ENCODE data around the gene FRMD4B.

The FRMD4B gene

GRCh38 chr3:69178082-69178481 is 207.8 kb downstream of the FRMD4B start:
- Histone ChIP-seq H3K27ac (ENCODE audit: low read depth, low read length) (no peak overlapping the region), H3K4ac (ENCODE audit: low read depth, low read length) (no peak overlapping the region), H2AK5ac (ENCODE audit: low read length) (no peak overlapping the region), H3K9ac (ENCODE audit: low read length) (no peak overlapping the region), H3K4me3 (ENCODE audit: low read depth, low read length) (no peak overlapping the region), H3K4me1 (ENCODE audit: control insufficient read depth in 1 of 2, insufficient read depth in 2 of 2, low read length in 2 of 2) (peaks cover 9 to 13% of the 10 kb centered on the region in 2 experiments), H4K91ac (ENCODE audit: low read depth, low read length) (no peak overlapping the region), H2BK12ac (ENCODE audit: low read length) (no peak overlapping the region), H4K12ac (ENCODE audit: low read depth, low read length) (no peak overlapping the region), H3K36me3 (ENCODE audit: control insufficient read depth in 1 of 2, insufficient read depth in 2 of 2, low read length in 2 of 2) (peaks cover 18 to 35% of the 10 kb centered on the region in 2 experiments), H3K4me2 (ENCODE audit: low read length) (no peak overlapping the region), H3K27me3 (ENCODE audit: insufficient read depth, low read length) (no peaks in the 10 kb centered on the region), H4K8ac (ENCODE audit: low read depth, low read length) (no peak overlapping the region), H2BK120ac (ENCODE audit: insufficient read depth, low read length, poor library complexity) (no peak overlapping the region), H3K14ac (ENCODE audit: low read length) (no peak overlapping the region), H3K9me3 (ENCODE audit: insufficient read depth, low read depth, low read length) (no peaks in the 10 kb centered on the region), H2AFZ (ENCODE audit: insufficient read depth, low read length, poor library complexity) (no peak overlapping the region), H3K79me2 (ENCODE audit: control insufficient read depth, insufficient read depth, low read length, poor library complexity) (no peaks in the 10 kb centered on the region), H3K23ac (ENCODE audit: low read length) (no peak overlapping the region), H3K79me1 (ENCODE audit: low read length) (peaks cover 5% of the 10 kb centered on the region), H2BK5ac (ENCODE audit: low read depth, low read length, poor library complexity) (no peak overlapping the region), H3K18ac (ENCODE audit: low read length) (no peak overlapping the region)
- WGBS (ENCODE audit: extremely low coverage, insufficient coverage, insufficient read length) = no CpG with 5 or more reads among the region's 4 CpGs
- DNase-seq = no peak

DNA sequence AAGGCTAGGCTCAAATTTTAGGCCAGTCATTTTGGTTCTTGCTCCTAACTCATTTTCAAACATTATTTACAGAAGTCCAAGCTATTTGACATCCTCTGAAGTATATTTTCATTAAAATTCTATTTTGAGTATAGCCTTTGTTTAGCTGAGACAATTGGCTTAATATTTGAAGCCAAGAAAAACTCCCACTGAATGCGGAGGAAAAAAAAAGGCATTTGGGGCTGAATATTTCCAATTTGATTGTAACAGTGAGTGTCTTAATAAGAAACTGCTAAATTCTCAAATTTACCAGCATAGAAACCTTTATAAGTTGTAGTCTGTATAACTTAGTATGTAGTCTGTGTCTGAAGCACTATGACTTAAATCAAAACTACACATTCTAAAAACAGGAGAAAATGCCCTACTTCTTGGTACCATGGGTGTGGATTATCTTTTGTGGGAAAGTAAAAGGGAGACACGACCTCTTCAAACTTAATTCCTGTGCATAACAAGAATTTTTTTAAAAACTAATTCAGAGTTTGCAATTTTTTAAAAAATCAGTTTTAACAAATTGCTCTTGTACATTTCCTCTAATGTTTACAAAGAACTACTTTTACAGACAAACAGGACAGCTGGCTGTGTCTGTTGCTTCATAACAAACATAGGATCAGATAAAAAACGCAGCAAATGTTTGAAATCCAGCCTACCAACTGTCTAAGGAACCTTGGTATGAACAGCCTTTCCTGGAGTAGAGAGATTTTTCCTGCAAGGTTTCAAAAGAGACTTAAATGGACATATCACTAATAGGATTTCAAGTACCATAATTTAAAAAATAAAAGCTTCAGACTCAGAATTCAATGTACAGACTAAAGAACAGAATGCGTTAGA is 210.8 kb downstream of the FRMD4B start:
- no CpG with 5 or more reads among the region's 4 CpGs for WGBS (ENCODE audit: extremely low coverage, insufficient coverage, insufficient read length)
- Histone ChIP-seq H3K4me1 (ENCODE audit: control insufficient read depth in 1 of 2, insufficient read depth in 2 of 2, low read length in 2 of 2) (peaks cover 2 to 5% of the 10 kb centered on the region in 2 experiments), H3K18ac (ENCODE audit: low read length) (no peak overlapping the region), H3K9me3 (ENCODE audit: insufficient read depth, low read depth, low read length) (no peaks in the 10 kb centered on the region), H3K9ac (ENCODE audit: low read length) (no peak overlapping the region), H3K27ac (ENCODE audit: low read depth, low read length) (no peak overlapping the region), H2BK5ac (ENCODE audit: low read depth, low read length, poor library complexity) (no peak overlapping the region), H2AFZ (ENCODE audit: insufficient read depth, low read length, poor library complexity) (no peak overlapping the region), H3K23ac (ENCODE audit: low read length) (no peak overlapping the region), H3K14ac (ENCODE audit: low read length) (no peak overlapping the region), H3K79me2 (ENCODE audit: control insufficient read depth, insufficient read depth, low read length, poor library complexity) (no peaks in the 10 kb centered on the region), H3K4ac (ENCODE audit: low read depth, low read length) (no peak overlapping the region), H2BK120ac (ENCODE audit: insufficient read depth, low read length, poor library complexity) (no peak overlapping the region), H3K79me1 (ENCODE audit: low read length) (no peaks in the 10 kb centered on the region), H4K8ac (ENCODE audit: low read depth, low read length) (no peak overlapping the region), H3K27me3 (ENCODE audit: insufficient read depth, low read length) (no peaks in the 10 kb centered on the region), H3K4me3 (ENCODE audit: low read depth, low read length) (no peak overlapping the region), H2AK5ac (ENCODE audit: low read length) (no peak overlapping the region), H2BK12ac (ENCODE audit: low read length) (no peak overlapping the region), H4K12ac (ENCODE audit: low read depth, low read length) (no peak overlapping the region), H4K91ac (ENCODE audit: low read depth, low read length) (no peak overlapping the region), H3K36me3 (ENCODE audit: control insufficient read depth in 1 of 2, insufficient read depth in 2 of 2, low read length in 2 of 2) (peaks cover 8 to 29% of the 10 kb centered on the region in 2 experiments), H3K4me2 (ENCODE audit: low read length) (no peak overlapping the region)
- peak; percentile 21 to 74 for DNase-seq

- Histone ChIP-seq H3K27me3 (ENCODE audit: insufficient read depth, low read length) (no peaks in the 10 kb centered on the region), H3K27ac (ENCODE audit: low read depth, low read length) (no peak overlapping the region), H2BK120ac (ENCODE audit: insufficient read depth, low read length, poor library complexity) (no peak overlapping the region), H3K23ac (ENCODE audit: low read length) (no peak overlapping the region), H4K12ac (ENCODE audit: low read depth, low read length) (no peak overlapping the region), H3K79me2 (ENCODE audit: control insufficient read depth, insufficient read depth, low read length, poor library complexity) (no peaks in the 10 kb centered on the region), H3K14ac (ENCODE audit: low read length) (no peak overlapping the region), H4K91ac (ENCODE audit: low read depth, low read length) (no peak overlapping the region), H2AK5ac (ENCODE audit: low read length) (no peak overlapping the region), H4K8ac (ENCODE audit: low read depth, low read length) (no peak overlapping the region), H3K18ac (ENCODE audit: low read length) (no peak overlapping the region), H3K4me3 (ENCODE audit: low read depth, low read length) (no peak overlapping the region), H2BK12ac (ENCODE audit: low read length) (no peak overlapping the region), H3K9ac (ENCODE audit: low read length) (no peak overlapping the region), H3K36me3 (ENCODE audit: control insufficient read depth in 1 of 2, insufficient read depth in 2 of 2, low read length in 2 of 2) (peaks cover 7 to 26% of the 10 kb centered on the region in 2 experiments), H2AFZ (ENCODE audit: insufficient read depth, low read length, poor library complexity) (no peak overlapping the region), H3K4me1 (ENCODE audit: control insufficient read depth in 1 of 2, insufficient read depth in 2 of 2, low read length in 2 of 2) (peaks cover 2 to 5% of the 10 kb centered on the region in 2 experiments), H3K4ac (ENCODE audit: low read depth, low read length) (no peak overlapping the region), H2BK5ac (ENCODE audit: low read depth, low read length, poor library complexity) (no peak overlapping the region), H3K9me3 (ENCODE audit: insufficient read depth, low read depth, low read length) (no peaks in the 10 kb centered on the region), H3K4me2 (ENCODE audit: low read length) (no peak overlapping the region), H3K79me1 (ENCODE audit: low read length) (no peaks in the 10 kb centered on the region)
- DNase-seq = no peak
- WGBS (ENCODE audit: extremely low coverage, insufficient coverage, insufficient read length) = no CpG with 5 or more reads among the region's 2 CpGs
Observed at GRCh38 chr3:69174445-69174844, 211.4 kb downstream of the FRMD4B start.

- no peak overlapping the region for H4K91ac ChIP-seq (ENCODE audit: low read depth, low read length)
- no peak for DNase-seq
- H3K4me1 ChIP-seq (ENCODE audit: control insufficient read depth in 1 of 2, insufficient read depth in 2 of 2, low read length in 2 of 2) = no peaks in the 10 kb centered on the region
Observed at GRCh38 chr3:69172058-69172457, 213.8 kb downstream of the FRMD4B start.

More at GRCh38 chr3:69172058-69172457, 213.8 kb downstream of the FRMD4B start:
- Histone ChIP-seq H2AFZ (ENCODE audit: insufficient read depth, low read length, poor library complexity) (no peak overlapping the region), H2BK5ac (ENCODE audit: low read depth, low read length, poor library complexity) (no peak overlapping the region), H3K14ac (ENCODE audit: low read length) (no peak overlapping the region), H3K9me3 (ENCODE audit: insufficient read depth, low read depth, low read length) (no peaks in the 10 kb centered on the region), H3K27me3 (ENCODE audit: insufficient read depth, low read length) (no peaks in the 10 kb centered on the region), H3K18ac (ENCODE audit: low read length) (no peak overlapping the region), H3K36me3 (ENCODE audit: control insufficient read depth in 1 of 2, insufficient read depth in 2 of 2, low read length in 2 of 2) (peaks cover 2 to 16% of the 10 kb centered on the region in 2 experiments), H2BK12ac (ENCODE audit: low read length) (no peak overlapping the region), H3K4me3 (ENCODE audit: low read depth, low read length) (no peak overlapping the region), H3K27ac (ENCODE audit: low read depth, low read length) (no peak overlapping the region), H3K4ac (ENCODE audit: low read depth, low read length) (no peak overlapping the region), H3K23ac (ENCODE audit: low read length) (no peak overlapping the region), H3K9ac (ENCODE audit: low read length) (no peak overlapping the region), H3K79me1 (ENCODE audit: low read length) (no peaks in the 10 kb centered on the region), H2BK120ac (ENCODE audit: insufficient read depth, low read length, poor library complexity) (no peak overlapping the region), H4K8ac (ENCODE audit: low read depth, low read length) (no peak overlapping the region), H4K12ac (ENCODE audit: low read depth, low read length) (no peak overlapping the region), H3K79me2 (ENCODE audit: control insufficient read depth, insufficient read depth, low read length, poor library complexity) (no peaks in the 10 kb centered on the region), H2AK5ac (ENCODE audit: low read length) (no peak overlapping the region), H3K4me2 (ENCODE audit: low read length) (no peak overlapping the region)
- WGBS (ENCODE audit: extremely low coverage, insufficient coverage, insufficient read length) = no CpG with 5 or more reads among the region's 1 CpG
